Measurements from ENCODE around the gene ERF.

Gene ERF

DNA sequence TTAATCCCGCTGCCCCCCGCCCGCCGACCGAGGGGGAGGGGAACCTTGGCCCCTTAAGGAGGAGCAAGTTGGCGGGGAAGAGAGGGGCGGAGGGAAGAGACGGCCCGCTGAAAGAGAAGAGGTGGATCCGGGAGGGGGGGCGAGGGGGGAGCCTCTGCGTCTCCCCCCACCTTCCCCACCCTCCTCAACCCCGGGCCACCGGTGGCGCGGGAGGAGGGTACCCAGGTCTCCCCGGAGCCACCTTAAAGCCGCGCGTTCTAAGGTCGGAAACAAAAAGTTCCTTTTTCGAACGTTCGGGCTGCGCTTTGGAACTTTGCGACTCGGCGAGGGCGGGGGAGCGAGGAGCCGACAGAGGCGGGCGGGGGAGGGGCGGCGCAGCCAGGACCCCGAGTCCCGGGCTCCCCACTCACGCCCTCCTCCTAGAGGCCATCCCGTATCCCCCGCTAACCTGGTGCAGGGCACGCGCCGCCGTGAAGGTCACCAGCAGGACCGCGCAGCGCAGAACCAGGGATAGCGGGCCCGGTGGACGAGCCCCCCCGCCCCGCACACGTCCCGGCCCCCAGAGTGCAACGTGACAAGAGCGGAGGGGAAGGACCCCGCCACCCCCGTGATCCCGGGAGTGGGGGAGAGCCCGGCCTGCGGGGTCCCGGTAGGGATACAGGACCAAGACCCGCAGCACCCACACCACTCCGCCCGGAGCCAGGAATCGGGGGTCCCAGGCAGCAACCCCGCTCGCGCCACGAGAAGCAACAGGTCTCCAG, 659 bp downstream of the ERF start:
- no peak for DNase-seq (ENCODE audit: low read depth in 2 of 2)

DNA sequence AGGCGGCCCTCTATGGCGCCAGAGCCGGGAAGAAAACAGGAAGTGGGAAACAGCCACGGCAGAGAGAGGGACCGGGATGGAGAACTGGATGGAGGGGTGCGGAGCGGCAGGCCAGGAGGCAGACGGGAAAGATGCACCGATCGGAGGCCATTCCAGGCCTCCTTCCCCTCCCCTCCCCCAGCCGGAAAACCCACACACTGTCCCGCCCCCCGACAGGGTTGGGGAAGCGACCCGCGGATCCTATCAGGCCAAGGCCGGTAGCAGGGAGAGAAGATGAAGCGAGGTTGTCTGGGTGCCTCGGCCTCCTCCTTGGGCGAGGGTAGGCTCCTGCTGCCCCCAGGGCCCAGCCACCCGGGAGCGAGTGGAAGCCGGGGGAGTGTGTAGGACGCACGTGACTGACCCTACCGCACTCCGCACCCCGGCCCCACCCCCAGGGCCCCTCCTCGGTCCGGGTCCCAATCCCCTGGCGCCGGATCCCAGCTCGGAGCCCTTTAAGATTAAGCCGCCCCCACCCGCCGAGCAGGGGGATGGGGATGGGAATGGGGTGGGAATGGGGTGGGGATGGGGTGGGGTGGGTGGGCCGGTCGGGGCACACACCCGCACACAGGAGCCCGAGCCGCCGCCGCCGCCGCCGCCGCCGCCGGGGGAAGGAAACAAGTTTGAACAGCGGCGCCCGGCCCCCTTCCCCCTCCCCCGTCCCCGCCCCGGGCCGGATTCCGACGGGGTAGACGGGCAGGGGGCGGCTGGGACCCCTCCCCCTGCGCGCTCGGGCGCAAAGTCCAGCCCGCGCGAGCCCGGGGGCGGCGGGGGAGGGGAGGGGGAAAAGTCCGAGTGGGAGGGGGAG, 1.5 kb downstream of the ERF start:
- no peak for DNase-seq (ENCODE audit: low read depth in 2 of 2)

DNA sequence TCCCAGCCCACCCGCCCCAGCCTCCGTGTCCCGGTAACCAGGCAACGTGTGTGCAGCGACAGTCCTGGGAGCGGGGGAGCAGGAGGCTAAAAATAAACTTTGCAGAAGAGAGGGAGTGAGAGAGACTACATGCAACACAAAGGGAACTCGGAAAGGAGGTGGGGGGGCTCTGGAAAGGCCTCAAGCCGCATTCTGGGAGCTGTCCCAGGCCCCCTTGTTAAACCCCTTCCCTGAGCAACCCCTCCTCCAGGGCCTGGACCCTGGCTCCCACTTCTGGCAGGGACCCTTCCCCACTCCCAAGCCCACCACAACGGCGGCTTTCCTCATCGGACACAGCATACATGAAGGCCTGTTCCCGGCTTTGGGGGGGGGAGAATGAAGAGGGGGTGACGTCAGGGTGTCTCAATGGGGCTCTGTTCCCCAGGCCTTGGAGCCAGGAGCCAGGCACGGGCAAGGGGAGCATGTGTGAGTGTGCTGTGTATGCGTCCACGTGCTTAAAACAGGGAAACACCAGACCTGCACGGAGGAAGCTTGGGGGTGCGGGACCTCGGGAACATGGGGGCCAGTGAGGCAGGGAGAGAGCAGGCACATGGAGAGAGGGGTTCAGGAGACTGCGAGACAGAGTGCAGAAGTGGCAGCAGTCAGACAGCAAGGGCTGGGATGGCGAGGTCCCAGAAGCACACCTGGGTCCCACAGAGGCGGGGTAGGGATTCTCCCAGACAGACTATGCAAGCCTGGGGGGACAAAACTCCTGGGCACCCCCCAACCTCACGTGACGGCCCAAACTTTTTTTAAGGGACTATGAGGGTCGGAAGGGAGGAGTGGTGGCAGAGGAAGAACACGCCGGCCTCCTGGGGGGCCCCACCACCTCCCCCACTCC, 2.3 kb downstream of the ERF start:
- DNase-seq (ENCODE audit: low read depth in 2 of 2) = no peak

DNA sequence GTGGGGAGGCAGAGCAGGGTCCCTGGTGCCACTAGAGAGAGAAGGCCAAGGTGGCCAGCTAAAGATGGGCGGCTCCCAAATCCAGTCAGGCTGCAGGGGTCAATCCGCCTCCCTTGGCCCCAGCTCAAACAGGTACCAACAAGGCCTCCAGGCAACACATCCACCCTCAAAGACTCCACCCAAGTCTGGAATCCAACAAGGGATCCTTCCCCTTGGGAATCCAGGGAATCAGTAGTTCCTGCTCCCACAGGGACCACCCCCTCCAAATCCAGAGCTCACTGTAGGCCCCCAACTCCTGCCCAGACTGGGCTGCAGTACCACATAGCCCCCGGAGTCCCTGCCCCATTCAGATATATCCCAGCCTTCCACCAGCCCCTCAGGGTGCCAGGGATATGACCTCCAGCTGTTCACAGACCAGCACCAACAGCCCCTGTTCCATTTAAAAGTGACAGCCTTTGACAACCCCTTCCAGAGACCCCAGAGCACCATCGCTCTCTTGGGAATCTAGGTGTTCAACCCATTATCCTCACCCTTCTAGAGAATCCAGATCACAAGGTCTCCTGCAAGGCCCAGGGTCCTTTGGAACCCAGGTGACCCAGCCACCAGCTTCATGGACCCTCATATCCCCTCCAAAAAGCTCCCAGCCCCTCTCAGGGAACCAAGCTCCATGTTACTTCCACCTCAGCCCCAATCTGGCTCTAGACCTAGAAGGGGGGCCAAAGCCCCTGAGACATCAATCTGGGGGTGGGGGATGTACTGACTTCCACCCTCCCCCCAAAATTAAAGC, 3.2 kb downstream of the ERF start:
- DNase-seq (ENCODE audit: low read depth in 2 of 2) = no peak

DNA sequence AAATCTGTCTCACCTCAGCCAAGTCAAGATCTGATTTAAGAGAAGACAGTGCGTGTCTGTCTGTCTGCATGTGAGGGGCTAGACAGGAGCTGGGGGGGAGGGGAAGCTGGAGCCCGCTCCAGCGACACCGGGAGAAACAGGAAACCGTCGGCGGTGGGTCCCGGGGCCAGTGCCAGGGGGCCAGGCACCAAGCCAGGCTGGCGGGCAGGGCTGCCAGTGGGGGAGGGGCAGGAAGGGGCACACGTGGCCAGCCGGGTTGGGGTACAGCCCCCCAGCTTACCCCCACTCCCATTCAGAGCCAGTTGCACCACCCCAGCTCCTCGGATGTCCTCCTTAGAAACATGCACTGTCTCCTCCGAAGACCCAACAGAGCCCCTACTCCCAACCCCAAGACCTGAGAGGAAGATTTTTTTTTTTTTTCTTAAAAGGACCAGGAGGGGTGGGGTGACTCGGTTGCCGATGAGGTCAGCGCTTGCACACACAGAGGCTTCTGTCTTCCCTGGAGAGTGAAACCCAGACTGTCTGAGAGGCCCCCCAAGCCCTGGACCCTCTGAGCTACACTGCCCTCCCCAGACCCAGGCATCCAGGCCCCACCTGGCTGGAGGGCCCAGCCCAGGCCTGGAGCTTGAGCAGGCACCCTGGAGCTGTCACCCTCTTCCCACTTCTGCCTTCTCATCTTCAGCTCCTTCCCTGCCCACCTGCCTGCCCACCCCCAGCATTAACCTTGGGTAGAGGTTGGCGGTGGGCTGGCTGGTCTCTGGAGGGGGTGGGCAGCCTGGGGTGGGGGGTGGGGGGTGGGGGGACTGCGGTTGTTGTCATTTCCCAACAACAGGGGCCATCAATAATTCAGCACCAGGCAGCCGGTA, 4.0 kb downstream of the ERF start:
- DNase-seq (ENCODE audit: low read depth in 2 of 2) = no peak

DNA sequence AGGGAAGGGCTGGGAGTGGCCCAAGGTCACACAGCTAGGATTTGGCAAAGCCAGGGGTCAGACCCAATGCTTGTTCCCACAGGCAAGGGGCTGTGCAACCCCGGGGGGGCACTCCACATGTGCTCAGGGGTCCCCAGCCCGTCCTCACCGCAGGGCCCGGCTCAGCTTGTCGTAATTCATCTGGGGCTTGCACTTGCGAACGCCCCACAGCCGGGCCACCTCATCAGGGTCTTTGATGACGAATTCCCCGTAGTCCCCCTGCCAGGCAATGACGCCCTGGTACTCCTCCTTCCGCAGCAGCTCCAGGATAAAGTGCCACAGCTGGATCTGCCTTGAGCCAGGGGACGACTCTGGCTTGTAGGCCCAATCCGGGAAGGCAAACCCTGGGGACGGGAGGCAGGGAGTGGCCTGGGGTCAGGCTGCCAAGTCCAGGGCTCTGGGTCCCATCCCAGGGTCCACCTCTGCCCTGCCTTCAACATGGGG, 4.7 kb downstream of the ERF start:
- DNase-seq (ENCODE audit: low read depth in 2 of 2) = no peak

DNA sequence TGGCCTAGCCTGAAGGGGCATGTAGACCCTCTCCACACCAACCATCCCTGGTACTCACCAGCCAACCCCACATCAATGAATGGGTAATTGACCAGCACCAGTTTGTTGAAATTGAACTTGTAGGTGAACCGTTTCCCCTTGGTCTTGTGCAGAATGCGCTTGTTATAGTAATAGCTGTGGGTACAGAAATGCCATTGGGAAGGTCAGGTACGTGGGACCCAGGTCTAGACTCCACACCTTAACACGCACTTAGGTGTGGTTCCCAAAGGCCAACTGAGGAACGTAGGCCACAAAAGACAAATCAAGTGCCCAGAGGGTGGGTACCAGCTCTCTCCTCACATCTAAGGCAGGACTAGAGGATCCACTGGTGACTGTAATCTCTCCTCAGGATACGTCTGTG, 5.2 kb downstream of the ERF start:
- DNase-seq (ENCODE audit: low read depth in 2 of 2) = no peak

DNA sequence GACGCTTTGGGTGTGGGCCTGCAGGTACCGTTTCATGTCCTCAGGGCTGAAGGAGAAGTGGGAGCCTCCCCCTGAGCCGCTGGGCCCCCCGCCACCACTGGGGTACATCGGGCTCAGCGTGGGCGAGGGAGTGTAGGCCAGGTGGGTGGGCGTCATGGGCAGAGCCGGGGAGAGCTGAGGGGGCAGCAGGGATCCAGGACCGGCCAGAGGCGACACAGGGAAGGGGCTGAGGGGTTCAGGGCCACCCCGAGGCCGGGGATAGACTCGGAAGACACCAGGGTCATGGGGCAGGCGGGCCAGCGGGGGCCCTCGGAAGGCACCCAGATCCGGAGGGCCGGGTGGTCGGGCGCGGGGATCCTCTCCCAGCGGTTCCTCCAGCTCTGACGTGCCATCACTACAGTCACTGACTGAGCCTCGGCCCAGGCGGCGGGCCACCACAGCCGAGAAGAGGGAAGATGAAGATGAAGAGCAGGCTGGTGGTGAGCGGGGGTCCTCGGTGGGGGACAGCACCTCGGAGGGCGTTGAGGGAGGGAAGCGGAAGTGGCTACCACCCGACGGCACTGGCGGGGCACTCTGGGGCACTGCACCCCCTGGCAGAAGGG, 5.7 kb downstream of the ERF start:
- DNase-seq (ENCODE audit: low read depth in 2 of 2) = no peak

DNA sequence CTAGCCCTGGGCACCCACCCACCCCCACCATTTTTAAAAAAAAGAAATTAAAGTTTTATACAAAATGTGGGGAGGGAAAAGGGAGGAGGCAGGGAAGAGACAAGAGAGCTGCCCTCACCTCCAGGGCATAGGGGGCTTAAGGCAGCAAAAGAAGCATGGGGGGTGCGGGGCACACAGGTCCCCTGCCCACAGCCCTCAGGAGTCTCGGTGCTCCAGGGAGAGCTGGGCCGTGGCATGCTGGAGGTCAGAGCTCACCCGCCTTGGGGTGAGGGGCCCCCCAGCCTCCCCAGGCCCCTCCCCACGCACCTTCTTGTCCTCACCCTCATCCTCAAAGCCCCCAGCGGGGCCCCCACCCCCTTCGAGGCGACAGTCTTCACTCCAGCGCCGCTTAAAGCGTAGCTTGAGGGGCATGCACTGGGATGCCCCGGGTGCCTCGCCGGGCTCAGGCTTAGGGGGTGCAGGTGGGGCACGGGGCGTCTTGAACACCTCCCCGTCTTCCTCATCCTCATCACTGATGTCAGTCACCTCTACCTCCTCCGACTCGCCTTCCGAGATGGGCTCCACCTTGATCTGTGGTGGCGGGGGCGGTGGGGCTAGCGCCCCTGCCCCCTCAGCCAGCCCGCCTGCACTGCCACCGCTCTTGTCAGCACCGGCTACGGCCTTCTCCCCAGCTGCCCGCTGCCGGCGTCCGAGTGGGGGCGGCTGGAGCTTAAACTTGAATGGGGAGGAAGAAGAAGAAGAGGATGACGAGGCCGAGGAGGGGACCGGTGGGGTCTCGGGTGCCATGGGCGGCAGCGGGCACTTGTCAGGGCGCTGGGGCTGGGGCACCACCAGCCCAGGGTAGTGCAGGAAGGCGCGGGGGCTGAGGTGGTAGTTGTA, 6.4 kb downstream of the ERF start:
- DNase-seq (ENCODE audit: low read depth in 2 of 2) = no peak

DNA sequence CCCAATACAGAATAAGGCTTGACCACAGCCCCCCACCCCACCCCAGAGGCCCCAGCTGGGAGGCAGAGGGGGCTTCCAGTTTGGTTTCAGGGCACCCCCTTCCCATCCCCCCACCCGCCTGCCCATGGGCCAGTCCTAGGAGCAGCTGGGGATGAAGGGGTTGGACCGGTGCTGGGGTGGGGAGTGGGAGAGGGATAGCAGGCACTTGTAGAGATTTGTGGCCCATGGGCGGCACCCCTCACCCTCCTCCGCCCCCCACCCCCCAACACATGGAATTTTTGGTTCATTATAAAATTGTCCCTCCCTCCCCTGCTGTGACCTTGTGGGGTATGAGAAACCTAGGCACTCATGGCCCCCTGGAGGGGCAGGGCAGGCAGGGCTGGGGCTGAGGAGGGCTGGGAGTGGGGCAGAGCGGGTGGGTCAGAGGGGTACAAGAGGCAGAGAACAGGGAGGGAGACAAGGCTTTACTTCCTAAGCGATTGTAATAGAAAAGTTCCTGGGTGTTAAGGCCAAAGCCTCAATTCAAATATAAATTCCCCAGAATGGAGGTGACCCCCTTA, 7.2 kb downstream of the ERF start:
- no peak for DNase-seq (ENCODE audit: low read depth in 2 of 2)

DNA sequence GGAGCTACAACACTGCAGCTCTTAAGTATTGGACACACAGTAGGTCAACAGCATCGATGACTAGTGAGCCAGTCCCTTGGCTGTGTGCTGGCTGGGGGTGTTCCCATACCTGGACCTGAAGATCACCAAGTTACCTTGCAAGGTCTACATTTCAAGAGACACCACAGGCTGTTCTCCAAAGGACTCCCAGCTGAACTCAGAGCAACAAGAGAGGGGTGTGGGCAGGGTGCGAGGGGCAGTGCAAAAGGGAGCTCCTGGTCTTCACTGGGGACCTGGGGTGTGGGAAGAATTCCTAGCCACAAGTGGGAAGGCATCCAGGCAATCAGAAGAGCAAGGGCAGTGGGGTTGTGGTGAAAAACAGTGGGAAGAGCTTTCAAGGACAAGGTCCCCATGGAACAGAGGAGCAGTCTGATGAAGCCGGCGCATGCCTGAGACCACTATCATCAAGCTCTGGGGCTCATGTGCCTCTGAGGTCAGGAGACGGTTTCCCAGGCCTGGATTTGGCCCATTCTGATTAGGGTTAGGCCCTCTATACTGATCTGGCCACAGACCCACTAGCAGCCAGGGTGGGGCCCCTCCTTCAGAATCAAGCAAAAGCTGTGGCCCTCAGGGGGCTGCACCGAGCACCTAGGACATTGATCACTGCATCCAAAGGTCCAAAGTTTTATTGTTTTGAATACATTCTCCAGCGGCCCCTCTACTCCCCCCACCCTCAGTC, 7.8 kb downstream of the ERF start:
- DNase-seq (ENCODE audit: low read depth in 2 of 2) = no peak

DNA sequence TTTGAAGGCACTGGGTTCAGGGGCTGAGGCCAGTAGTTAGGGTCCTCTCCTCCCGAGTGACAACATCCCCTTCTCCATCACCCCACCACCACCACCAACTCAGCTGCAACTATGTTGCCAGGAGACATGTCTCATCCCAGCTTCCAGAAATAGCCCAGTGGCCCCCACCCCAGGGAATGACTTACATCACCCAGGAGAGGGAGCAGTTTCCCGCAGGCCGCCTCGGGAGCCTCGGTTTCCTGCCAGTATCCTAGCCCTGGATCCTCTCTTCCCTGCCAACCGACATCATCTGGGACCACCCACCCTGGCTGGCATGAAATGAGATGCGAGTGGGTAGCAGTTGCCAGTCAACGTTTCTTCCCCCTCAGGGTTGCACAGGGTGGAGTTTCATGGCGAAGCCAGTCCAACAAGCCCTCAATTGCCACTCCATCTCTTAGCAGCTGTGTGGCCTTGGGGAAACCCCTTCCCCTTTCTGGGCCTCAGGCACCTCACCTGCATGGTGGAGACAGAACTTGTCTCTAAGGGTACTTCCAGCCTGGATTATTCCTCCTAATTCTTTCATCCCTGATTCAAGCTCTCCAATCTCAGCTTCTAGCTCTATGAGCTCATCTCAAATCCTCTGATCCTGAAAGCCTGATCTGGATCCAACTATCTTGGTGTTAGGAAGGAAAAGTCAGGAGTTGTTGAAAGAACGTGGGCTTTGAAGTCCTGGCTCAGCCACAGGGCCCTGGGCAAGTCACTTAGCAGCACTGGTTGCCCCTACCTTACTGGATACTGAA, 8.6 kb downstream of the ERF start:
- peak; percentile 55 to 66 for DNase-seq (ENCODE audit: low read depth in 2 of 2)

DNA sequence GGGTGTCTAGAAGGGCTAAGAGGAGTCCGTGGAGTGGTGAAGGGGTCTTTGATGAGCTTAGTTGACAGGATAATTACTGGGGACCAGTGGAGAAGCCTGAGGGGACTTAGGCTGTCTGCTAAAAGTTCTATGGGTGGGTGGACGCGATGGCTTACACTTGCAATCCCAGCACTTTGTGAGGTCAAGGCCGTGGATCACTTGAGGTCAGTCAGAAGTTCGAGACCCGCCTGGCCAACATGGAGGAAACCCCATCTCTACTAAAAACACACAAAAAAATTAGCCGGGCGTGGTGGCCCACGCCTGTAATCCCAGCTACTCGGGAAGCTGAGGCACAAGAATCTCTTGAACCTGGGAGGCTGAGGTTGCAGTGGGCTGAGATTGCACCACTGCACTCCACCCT, 9.7 kb downstream of the ERF start:
- DNase-seq (ENCODE audit: low read depth in 2 of 2) = no peak

DNA sequence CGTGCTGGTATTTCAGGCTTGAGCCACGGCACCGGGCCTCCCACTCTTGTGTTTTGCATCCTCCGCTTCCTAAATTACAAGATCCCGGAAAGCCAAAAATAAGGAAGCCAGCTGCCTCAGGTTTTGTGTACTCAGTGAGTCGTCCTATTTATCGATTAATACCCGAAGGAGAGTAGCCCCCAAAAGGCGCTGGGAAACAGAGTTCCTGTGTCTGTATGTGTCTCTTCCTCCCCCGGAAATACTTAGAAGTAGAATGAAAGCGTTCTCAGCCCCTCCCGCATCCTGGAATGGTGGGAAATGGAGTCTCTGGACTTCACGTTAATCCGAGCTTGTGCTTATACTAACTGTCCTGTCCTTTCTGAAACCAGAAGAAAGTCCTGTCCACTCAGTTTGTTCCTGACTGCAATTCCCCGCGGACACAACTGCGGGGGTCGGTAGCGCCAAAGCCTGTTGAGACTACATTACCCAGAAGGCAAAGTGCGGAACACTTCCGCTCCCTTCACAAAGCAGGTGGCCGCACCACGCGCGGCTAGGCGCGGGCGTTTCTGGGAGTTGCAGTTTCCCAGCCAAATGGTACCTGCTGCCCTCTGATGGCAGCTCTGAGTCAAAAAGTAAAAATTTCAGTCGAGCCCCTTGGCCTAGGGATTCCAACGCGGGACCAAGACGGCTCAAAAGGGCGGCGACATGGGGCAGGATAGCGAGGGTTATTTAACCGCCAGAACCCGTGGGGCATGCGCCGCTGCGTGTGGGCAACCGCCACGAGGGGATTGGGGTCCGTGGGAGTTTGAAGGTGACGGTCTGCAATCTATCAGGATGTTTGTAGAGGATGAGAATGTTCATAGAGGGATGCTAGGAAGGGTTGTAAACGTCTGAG, 10.3 kb downstream of the ERF start:
- DNase-seq (ENCODE audit: low read depth in 2 of 2) = peak; percentile 76 to 78

DNA sequence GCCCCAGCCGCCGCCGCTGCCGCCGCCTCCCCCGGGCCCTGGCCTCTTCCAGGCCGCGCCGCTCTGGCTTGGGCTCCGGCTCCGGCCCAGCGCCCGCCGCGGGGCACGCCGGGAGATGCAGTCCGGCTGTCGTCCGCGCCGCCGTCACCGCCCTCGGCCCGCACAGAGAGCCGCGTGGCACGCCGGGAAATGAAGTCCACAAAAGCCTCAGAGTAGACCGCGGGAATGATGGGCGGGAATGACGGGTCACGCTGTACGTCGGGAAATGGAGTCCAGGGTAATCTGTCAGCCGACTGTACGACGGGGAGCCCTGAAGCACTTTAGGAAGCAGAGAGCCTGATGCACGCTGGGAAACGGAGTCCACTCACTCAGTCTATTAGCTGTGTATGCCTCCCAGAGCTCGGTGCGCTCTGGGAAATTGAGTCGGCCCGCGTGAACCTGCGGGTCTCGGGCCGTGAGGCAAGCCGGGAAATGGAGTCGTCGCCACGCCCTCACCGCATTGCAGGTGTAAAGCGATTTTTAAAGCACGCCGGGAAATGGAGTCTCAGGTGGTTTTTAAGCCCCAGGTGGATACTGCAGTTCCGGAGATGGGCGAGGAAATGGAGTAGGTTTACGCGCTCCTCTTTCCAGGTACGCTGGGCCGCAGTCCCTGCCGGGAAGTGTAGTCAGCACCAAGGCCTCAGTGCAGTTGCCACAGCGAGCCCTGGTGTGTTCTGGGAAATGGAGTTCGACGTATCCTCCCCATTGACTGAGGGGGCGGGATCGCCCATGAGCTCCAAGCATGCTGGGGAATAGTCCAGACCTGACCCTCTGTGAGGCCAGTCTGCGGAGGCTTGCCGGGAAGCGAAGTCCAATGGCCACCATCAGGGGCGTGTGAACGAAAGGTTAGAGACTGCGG, 12.2 kb downstream of the ERF start, which contains the start of gene GSK3A:
GSK3A (minus strand) TSS at position 91 of the 898 bp plus-strand sequence. CDS start 137 bp downstream, outside the sequence.
- DNase-seq (ENCODE audit: low read depth in 2 of 2) = peak; percentile 99
